Measurements from ENCODE around the gene DYNLT1. TPM values are rescaled to one million over a fixed set of nuclear protein-coding genes. Genes with fewer than 3 reads are reported as not detected.

Gene DYNLT1
- total and polyA plus RNA-seq, 9 of the 15 experiments (the other 6 are each of a cell fraction or from before 2014, with no cell fraction given), result 42.2 to 583 (median 127) TPM

- TF ChIP-seq MGA (IDR thresholded peaks at IDR 0.05) (no peak), HEY1 (CRISPR knock-in tag; IDR thresholded peaks at IDR 0.05; ENCODE audit: borderline replicate concordance) (no peak), RHOXF2B (CRISPR knock-in tag; conservative IDR thresholded peaks at IDR 0.05) (no peak), CXXC5 (CRISPR knock-in tag; IDR thresholded peaks at IDR 0.05) (no peak), SETDB1 (IDR thresholded peaks at IDR 0.05; ENCODE audit: low read length) (no peak), VEZF1 (CRISPR knock-in tag; IDR thresholded peaks at IDR 0.05) (no peak)
Observed at GRCh38 chr6:158647501-158647900, 3.0 kb upstream of the DYNLT1 start (continued).
